Activated naive CD4-positive, alpha-beta T cell treated with anti-CD3 and anti-CD28 coated beads, Interleukin-2, amount 10 ng/mL, durations not matched to agents 7 days and 5 days (primary cell): ENCODE results near the gene LHFPL3.

Source experiments
- CTCF ChIA-PET: fragments of 350-600 bp; sonication (Branson Sonifier 250); formaldehyde crosslinking; loops from one replicate; lab custom pipeline; 2021; ENCODE audit warnings: antibody characterized with exemption; lab: Charles Lee
- DNase-seq: peaks from one replicate; pipeline ENCODE4 v3.0.0-alpha.2; 2020
- H3K27ac Mint-ChIP-seq: one replicate; pipeline ENCODE4 v1.8.0; 2021; ENCODE audit warnings: mild to moderate bottlenecking, moderate library complexity, mixed read lengths
- H3K27me3 Mint-ChIP-seq: one replicate; pipeline ENCODE4 v1.8.0; 2021; ENCODE audit warnings: mild to moderate bottlenecking, mixed read lengths
- H3K36me3 Mint-ChIP-seq: one replicate; pipeline ENCODE4 v1.8.0; 2021; ENCODE audit warnings: mixed read lengths
- H3K4me1 Mint-ChIP-seq: one replicate; pipeline ENCODE4 v1.8.0; 2021; ENCODE audit warnings: mixed read lengths
- H3K4me3 Mint-ChIP-seq: one replicate; pipeline ENCODE4 v1.8.0; 2021; ENCODE audit warnings: mild to moderate bottlenecking, moderate library complexity, mixed read lengths
- H3K9me3 Mint-ChIP-seq: one replicate; pipeline ENCODE4 v1.8.0; 2021; ENCODE audit warnings: mixed read lengths

The LHFPL3 gene

GRCh38 chr7:104946338-104946737, 617.9 kb downstream of the LHFPL3 start:
- CTCF ChIA-PET: interaction anchor here (0.9 to 2.4 kb wide), 3 partner anchors 10 to 36 kb away, joined by 3 to 18 read pairs (median 5); no protein-coding TSS in a partner anchor
- H3K4me1 Mint-ChIP-seq: peaks cover 50% of the 10 kb centered on the region
- H3K27ac Mint-ChIP-seq: no peak overlapping the region
- peaks cover 2% of the 10 kb centered on the region for H3K36me3 Mint-ChIP-seq
- no peak overlapping the region for H3K4me3 Mint-ChIP-seq
- H3K9me3 Mint-ChIP-seq: no peaks in the 10 kb centered on the region
- no peaks in the 10 kb centered on the region for H3K27me3 Mint-ChIP-seq
- DNase-seq: no peak

- Mint-ChIP-seq H3K9me3 (peaks cover 1% of the 10 kb centered on the region), H3K4me3 (no peak overlapping the region), H3K4me1 (peaks cover 18% of the 10 kb centered on the region), H3K36me3 (peaks cover under 1% of the 10 kb centered on the region), H3K27me3 (no peaks in the 10 kb centered on the region), H3K27ac (no peak overlapping the region)
- DNase-seq: no peak
- CTCF ChIA-PET: no interaction called here
Observed at GRCh38 chr7:104950006-104950405, 621.6 kb downstream of the LHFPL3 start.

GRCh38 chr7:104950754-104951153, 622.4 kb downstream of the LHFPL3 start:
- Mint-ChIP-seq H3K27ac (no peak overlapping the region), H3K9me3 (peaks cover 1% of the 10 kb centered on the region), H3K4me1 (peaks cover 14% of the 10 kb centered on the region), H3K4me3 (no peak overlapping the region), H3K36me3 (peaks cover 3% of the 10 kb centered on the region), H3K27me3 (no peaks in the 10 kb centered on the region)
- DNase-seq: no peak
- CTCF ChIA-PET: no interaction called here

GRCh38 chr7:104951546-104951945, 623.1 kb downstream of the LHFPL3 start:
- DNase-seq: no peak
- peaks cover 3% of the 10 kb centered on the region for H3K36me3 Mint-ChIP-seq
- peaks cover 1% of the 10 kb centered on the region for H3K9me3 Mint-ChIP-seq
- no peak overlapping the region for H3K4me3 Mint-ChIP-seq
- H3K27me3 Mint-ChIP-seq: no peaks in the 10 kb centered on the region
- CTCF ChIA-PET: no interaction called here
- H3K27ac Mint-ChIP-seq: no peak overlapping the region
- H3K4me1 Mint-ChIP-seq: peaks cover 13% of the 10 kb centered on the region

- H3K9me3 Mint-ChIP-seq: peaks cover 3% of the 10 kb centered on the region
- H3K27me3 Mint-ChIP-seq: no peaks in the 10 kb centered on the region
- H3K4me1 Mint-ChIP-seq: peaks cover 22% of the 10 kb centered on the region
- CTCF ChIA-PET: interaction anchor here (1.6 to 2.1 kb wide), 2 partner anchors 10 to 12 kb away, joined by 4 to 7 read pairs; no protein-coding TSS in a partner anchor
- no peak for DNase-seq
- H3K4me3 Mint-ChIP-seq: no peak overlapping the region
- peaks cover 3% of the 10 kb centered on the region for H3K36me3 Mint-ChIP-seq
- no peak overlapping the region for H3K27ac Mint-ChIP-seq
Observed at GRCh38 chr7:104955276-104955675, 626.9 kb downstream of the LHFPL3 start.
